ENCODE measurements around the gene PLEKHA6. TPM values are rescaled to one million over a fixed set of nuclear protein-coding genes. Genes with fewer than 3 reads are reported as not detected.

Gene PLEKHA6
- total and polyA plus RNA-seq, 2 of the 8 experiments (the other 6 are each of a cell fraction or from before 2014, with no cell fraction given) = 4.8 to 20.2 TPM

- TF ChIP-seq CHD7 (IDR thresholded peaks at IDR 0.05; ENCODE audit: insufficient replicate concordance, low read length) = no peak
- no peak for TF ChIP-seq TAF1 (IDR thresholded peaks at IDR 0.05; ENCODE audit: low read depth, low read length)
- TF ChIP-seq FOSL1 (IDR thresholded peaks at IDR 0.05; ENCODE audit: insufficient read depth, low read depth, low read length) = no peak
- TF ChIP-seq RNF2 (IDR thresholded peaks at IDR 0.05; ENCODE audit: borderline replicate concordance, low read depth, low read length, missing control alignments, poor library complexity, severe bottlenecking) = no peak
- TF ChIP-seq ASH2L (IDR thresholded peaks at IDR 0.05; ENCODE audit: low read length) = no peak
- no peak for TF ChIP-seq GTF2F1 (IDR thresholded peaks at IDR 0.05; ENCODE audit: borderline replicate concordance, low read depth, low read length)
These were observed 129.5 kb downstream of the PLEKHA6 start (continued) for GRCh38 chr1:204230211-204230610.
